ENCODE results near the gene SARS2.
"Not testable (repeated sequence)": the region's sequence is repeated elsewhere in the genome, so short reads cannot be mapped to it uniquely, and the experiment has no call there.

SARS2 gene

GRCh38 chr19:38946229-38947010, 15.9 kb upstream of the SARS2 start:
- no peak for DNase-seq

- DNase-seq: no peak
Observed at GRCh38 chr19:38945562-38946228, 15.1 kb upstream of the SARS2 start.

DNA sequence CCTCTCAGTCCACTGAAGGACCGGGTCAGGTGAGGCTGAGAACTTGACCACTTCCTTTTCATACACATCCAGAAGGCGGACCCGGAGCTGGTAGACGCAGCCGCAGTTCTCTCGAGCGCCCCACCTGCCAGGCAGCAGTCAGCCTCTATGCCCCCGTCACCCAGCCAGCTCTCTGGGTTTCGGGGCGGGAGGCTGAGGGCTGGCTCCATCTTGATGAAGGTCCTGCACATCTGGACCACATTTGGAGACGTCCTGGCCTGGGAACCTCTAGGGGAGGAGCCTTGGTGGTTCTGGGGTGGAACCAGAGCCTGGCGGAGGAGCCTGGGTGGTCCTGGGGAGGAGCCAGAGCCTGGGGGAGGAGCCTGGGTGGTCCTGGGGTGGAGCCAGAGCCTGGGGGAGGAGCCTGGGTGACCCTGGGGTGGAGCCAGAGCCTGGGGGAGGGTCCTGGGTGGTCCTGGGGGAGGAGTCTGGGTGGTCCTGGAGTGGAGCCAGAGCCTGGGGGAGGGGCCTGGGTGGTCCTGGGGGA, 14.5 kb upstream of the SARS2 start:
- DNase-seq: no peak

DNA sequence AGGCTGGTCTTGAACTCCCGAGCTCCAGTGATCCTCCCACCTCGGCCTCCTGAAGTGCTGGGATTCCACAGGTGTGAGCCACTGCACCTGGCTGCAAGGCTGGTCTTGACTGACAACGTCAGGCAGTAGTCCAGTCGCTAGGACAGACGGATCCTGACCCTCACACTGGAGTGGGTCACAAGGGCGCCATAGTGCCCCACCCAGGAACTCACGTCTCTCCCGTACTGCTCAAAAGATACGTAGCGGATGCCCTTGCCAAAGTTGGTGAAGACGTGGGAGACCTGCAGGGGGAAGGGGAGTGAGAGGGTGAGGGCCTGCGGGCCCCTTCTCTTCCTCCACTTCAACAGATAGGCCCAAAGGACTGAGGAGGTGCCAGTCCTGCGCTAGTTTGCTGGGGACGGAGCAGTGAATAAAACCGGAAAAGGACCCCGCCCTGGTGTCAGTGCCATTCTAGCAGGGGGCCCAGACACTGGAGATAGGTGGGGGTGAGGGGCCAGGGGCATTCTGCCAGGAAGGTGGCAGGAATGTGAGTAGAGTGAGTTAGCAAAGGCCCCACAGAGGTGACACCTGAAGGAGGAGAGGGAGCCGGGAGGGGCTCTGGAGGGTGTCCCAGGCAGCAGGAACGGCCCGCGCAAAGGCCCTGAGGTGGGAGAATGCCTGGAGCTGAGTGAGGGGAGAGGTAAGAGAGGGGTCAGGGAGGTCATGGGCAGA, 12.1 kb upstream of the SARS2 start:
- no peak for DNase-seq

DNA sequence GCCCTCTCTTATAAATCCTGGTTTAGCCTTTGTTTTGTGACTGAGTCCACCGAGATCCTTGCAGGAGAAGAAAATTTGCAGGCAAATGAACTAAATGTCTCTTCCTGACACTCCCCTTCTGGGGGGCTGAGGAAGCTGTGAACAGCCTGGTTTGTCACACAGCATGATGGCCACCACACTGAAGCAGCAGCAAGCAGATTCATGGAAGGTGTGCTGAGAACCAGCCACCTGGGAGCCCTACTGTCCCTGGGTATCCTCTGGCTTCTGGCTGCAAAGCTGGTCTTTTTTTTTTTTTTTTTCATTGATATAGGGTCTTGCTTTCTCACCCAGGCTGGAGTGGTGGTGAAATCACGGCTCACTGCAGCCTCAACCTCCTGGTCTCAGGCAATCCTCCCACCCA, 11.4 kb upstream of the SARS2 start:
- DNase-seq: no peak

DNA sequence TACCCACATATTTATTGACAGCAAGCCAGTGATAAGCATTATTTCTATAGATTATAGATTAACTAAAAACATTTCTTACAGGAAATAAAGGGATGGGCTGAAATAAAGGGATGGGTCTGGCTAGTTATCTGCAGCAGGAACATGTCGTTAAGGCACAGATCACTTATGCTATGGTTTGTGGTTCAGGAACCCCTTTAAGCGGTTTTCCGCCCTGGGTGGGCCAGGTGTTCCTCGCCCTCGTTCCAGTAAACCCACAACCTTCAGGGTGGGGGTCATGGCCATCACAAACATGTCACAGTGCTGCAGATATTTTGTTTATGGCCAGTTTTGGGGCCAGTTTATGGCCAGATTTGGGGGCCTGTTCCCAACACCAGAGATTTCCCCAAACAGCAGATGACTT, 10.9 kb upstream of the SARS2 start:
- not testable (repeated sequence) for DNase-seq

DNA sequence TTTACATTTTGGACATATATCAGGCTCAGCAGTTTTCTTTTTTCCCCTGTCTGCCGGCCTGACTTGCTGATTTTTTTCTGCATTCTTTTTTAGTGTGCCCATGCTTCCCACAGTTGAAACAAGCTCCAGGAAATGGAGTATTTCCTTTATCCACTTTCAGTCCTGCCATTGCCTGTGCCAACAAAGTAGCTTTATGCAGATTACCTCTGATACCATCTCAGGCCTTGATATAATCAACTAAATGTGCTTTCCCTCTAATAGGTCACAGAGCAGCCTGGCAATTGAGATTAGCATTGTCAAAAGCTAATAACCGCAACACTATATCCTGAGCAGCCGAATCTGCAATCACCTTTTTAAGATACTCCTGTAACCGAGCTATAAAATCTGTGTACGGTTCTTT, 9.4 kb upstream of the SARS2 start:
- no peak for DNase-seq

GRCh38 chr19:38933544-38933943, 3.0 kb upstream of the SARS2 start:
- no peak for DNase-seq

DNA sequence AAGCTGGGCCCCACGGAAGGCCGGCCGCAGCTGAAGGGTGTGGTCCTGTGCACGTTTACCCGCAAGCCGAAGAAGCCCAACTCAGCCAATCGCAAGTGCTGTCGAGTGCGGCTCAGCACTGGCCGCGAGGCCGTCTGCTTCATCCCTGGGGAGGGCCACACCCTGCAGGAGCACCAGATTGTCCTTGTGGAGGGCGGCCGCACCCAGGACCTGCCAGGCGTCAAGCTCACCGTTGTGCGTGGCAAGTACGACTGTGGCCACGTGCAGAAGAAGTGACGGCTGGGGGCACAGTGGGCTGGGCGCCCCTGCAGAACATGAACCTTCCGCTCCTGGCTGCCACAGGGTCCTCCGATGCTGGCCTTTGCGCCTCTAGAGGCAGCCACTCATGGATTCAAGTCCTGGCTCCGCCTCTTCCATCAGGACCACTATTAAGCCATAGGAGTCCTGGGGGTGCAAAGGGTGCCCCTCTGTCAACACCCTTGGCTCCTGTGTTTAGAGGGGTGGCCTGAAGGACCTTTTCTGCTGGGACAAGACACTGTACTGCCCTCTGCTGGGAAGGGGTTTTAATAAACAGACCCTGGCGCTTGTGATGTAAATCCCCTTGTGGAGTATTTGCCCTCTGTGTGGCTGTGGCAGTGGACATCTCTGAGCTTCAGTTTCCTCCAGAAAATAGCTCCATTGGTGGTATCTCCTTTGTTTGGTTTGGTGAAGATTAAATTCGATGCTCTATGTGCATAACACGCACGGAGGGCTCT, 2.0 kb upstream of the SARS2 start:
- DNase-seq: peak; percentile 17

DNA sequence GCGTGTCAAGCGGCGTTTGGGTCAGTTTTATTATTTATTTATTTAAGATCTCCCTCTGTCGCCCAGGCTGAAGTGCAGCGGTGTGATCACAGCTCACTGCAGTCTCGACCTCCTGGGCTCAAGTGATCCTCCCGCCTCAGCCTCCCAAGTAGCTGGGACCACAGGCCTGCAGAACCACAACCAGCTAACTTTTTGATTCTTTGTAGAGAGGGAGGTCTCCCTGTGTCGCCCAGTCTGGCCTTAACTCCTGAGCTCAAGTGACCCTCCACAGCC, 894 bp upstream of the SARS2 start:
- no peak for DNase-seq

- peak; percentile 99 for DNase-seq
Observed at GRCh38 chr19:38930776-38931520, 385 bp upstream of the SARS2 start, which contains the start of gene MRPS12. Gene MRPS12 (plus strand): TSS chr19:38930944. CDS start chr19:38931295, 351 bp downstream.

GRCh38 chr19:38928391-38929001, 2.1 kb downstream of the SARS2 start:
- no peak for DNase-seq

DNA sequence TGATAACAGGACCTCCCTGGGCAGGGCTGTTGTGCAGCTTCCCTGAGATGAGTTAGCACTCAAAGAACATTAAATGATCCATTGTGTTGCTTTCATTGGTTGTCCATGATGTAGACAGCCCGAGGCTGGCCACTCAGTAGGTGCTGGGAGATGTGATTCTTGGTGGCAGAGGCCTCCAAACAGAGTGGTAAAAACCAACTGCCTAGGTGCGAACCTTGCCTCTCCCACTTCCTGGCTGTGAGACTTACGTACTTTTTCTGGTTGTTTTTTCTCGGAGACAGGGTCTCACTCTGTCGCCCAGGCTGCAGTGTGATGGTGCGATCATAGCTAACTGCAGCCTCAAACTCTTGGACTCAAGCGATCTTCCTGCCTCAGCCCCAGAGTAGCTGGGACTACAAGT, 6.2 kb downstream of the SARS2 start:
- no peak for DNase-seq

- DNase-seq: no peak
Observed at GRCh38 chr19:38922482-38922881, 8.1 kb downstream of the SARS2 start.

GRCh38 chr19:38921420-38922274, 8.9 kb downstream of the SARS2 start:
- DNase-seq: no peak

DNA sequence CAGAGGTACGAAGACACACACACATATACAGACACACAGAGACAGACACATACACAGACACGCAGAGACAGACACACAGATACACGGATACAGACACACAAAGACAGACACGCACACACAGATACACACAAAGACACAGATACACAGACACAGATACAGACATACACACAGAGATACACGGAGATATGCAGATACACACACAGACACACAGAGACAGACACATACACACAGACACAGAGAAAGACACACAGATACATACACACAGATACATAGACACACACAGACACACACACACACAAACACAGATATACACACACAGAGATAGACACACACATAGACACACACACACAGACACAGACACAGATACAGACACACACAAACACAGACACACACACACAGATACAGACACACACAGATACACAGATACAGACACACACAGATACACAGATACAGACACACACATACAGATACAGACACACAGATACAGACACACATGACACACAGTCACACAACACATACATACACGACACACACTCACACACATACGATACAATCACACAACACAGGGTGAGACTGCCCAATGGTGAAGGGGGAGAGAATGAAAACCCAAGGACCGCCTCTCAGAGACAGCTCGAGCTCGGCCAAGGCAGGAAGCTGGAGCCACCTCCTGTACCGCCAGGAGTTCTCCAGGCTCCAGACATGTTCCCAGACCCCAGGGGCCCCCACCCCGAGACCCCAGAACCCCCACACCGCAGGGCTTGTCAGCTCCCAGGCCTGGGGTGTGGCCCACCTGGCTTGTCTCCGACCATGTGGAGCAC, 9.8 kb downstream of the SARS2 start:
- no peak for DNase-seq

DNA sequence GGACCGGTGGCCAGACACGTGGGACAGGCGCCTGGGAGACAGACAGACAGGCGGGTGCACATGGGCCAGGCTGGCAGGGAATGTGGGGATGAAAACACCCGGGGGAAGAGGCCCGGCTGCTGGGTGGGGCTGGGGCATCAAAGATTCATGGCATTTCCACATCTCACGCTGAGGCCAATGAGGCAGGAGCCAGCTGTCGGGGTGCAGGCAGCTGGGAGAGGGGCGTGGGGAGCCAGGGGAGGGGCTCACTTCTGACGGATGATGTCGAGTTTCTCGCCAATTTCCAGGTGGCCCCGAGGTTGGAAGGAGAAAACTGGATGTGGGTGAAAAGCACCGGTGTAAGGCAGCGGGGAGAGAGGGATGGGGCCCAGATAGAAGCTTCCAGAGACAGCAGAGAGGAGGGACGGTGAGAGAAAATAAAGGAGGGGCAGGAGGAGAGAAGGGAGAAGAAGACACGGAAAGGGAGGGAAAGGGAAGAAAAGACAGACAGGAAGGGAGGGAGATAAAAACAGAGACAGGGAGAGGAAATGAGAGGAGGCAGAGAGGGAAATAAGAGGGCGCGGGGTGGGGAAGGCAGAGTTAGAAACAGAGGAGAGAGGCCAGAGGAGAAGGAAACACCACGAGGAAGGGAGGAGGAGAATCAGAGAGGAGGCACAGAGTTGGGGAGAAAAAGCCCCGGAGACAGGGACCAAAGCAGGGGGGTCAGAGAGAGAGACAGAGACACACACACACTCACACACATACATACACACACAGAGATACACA, 10.5 kb downstream of the SARS2 start:
- DNase-seq: no peak

DNA sequence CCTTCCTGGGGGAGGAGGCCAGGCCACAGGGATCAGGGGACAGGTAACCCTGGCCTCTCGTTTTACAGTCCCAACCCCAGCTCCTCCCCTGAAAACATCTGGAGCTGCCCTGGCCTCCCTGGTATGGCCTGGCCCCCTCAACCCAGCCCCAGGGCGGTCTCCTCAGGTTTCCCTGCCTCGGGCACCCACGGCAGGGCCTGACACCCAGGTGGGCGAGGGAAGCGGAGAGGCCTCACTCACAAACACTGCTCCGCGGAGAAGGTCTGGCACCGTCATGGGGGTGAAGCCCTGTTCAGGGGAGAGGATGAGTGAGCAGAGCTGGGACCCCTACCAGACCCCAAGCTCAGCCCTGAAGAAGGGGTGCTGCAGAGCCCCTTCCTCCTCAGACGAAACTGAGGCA, 12.0 kb downstream of the SARS2 start:
- no peak for DNase-seq

DNA sequence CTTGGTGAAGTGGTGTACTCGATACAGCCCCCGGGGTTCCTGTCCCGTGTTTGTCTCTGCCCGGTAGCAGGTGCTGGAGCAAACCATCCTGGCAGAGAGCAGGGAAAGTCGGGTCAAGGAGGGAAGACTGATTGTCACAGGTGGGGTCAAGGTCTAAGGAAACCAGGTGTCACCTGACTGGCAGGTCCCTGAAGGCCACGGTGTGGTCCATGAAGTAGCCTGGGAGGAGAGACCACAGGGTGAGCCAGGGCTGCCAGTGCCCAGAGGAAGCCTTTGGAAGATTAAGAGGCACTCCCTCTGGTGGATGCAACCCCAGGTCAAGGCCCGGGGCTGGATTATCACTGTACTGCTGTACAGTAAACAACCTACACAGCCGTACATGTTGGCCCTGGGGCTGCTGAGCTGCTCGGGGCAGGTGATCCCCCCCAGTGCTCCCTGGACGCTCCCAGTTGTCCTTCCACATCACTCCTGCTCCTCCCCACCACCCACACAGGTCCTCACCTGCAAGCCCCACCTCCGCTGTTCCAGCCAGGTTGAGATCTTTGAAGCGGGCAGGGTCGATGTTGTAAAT, 12.6 kb downstream of the SARS2 start:
- DNase-seq: no peak

Data from central memory CD4-positive, alpha-beta T cell (primary cell).